Thoracic aorta (tissue), 2 donors: ENCODE results near the gene PHB1. TPM values are rescaled to one million over a fixed set of nuclear protein-coding genes. Genes with fewer than 3 reads are reported as not detected.

Experiments
- ATAC-seq: fragments of 150-250 bp; one replicate; pipeline ENCODE4 v1.8.0; 2017; ENCODE audit warnings: low read depth; ENCODE audit not compliant: insufficient number of reproducible peaks, low FRiP score
- DNase-seq: peaks from one replicate; pipeline ENCODE4 v3.0.0-alpha.2; 2020; ENCODE audit warnings: low spot score
- H3K27ac ChIP-seq, 2 donors: fragments of 200-600 bp; sonication (generic); 1 replicate in 1 of 2; 2 replicates in 1 of 2; pipeline ENCODE4 v1.5.1; 2016; ENCODE audit warnings: mild to moderate bottlenecking in 2 of 2, moderate library complexity in 2 of 2
- H3K27me3 ChIP-seq: fragments of 200-600 bp; sonication (generic); replicated peaks from 2 replicates; pipeline ENCODE4 v1.6.0; 2016; ENCODE audit warnings: mild to moderate bottlenecking; ENCODE audit not compliant: insufficient read depth
- H3K36me3 ChIP-seq: fragments of 200-600 bp; sonication (generic); one replicate; pipeline ENCODE4 v1.5.1; 2016
- H3K4me1 ChIP-seq, 2 donors: fragments of 200-600 bp; sonication (generic); 1 replicate in 1 of 2; 2 replicates in 1 of 2; pipeline versions ENCODE4 v1.5.1 to v1.6.0; 2016; ENCODE audit warnings: low read depth in 2 of 2, mild to moderate bottlenecking in 1 of 2; ENCODE audit not compliant: control insufficient read depth in 1 of 2
- H3K4me3 ChIP-seq: fragments of 200-600 bp; sonication (generic); 2 replicates; pipeline ENCODE4 v1.5.1; 2016; ENCODE audit warnings: mild to moderate bottlenecking
- H3K9me3 ChIP-seq: fragments of 200-600 bp; sonication (generic); 2 replicates; pipeline ENCODE4 v1.5.1; 2016
- CTCF ChIP-seq: fragments of 200-600 bp; sonication (generic); IDR thresholded peaks from one replicate; pipeline ENCODE4 v1.5.1; 2019; ENCODE audit warnings: antibody characterized with exemption
- total RNA-seq, 2 donors: library from RNA; depleted of rRNA; stranded (reverse); fragments of >200 nt; gene quantifications; one replicate each; pipeline versions ENCODE4 v1.1.0 to v1.2.3, GENCODE V29; 2016

Gene PHB1
- total RNA-seq, 2 donors from 2014 or later = 34.4 to 55.6 TPM

GRCh38 chr17:49436174-49436573 lies 21.5 kb upstream of the PHB1 start:
- no peak overlapping the region for H3K4me3 ChIP-seq
- no peak overlapping the region for H3K27ac ChIP-seq
- TF ChIP-seq CTCF = no peak
- ATAC-seq = no peak
- no peak for DNase-seq
- H3K9me3 ChIP-seq = no peaks in the 10 kb centered on the region
- H3K27me3 ChIP-seq = peaks cover 6% of the 10 kb centered on the region
- no peaks in the 10 kb centered on the region for H3K36me3 ChIP-seq
- H3K4me1 ChIP-seq = no peaks in the 10 kb centered on the region

GRCh38 chr17:49435671-49436029 lies 21.0 kb upstream of the PHB1 start:
- DNase-seq = no peak
- no peak for ATAC-seq
- Histone ChIP-seq H3K4me3 (no peak overlapping the region), H3K27ac (no peak overlapping the region), H3K27me3 (peaks cover 6% of the 10 kb centered on the region), H3K36me3 (no peaks in the 10 kb centered on the region), H3K4me1 (no peaks in the 10 kb centered on the region), H3K9me3 (no peaks in the 10 kb centered on the region)
- no peak for TF ChIP-seq CTCF

GRCh38 chr17:49434821-49435670 lies 20.4 kb upstream of the PHB1 start:
- H3K27me3 ChIP-seq = peaks cover 5% of the 10 kb centered on the region
- H3K27ac ChIP-seq = no peak overlapping the region
- TF ChIP-seq CTCF = peak; percentile 82
- no peaks in the 10 kb centered on the region for H3K4me1 ChIP-seq
- H3K36me3 ChIP-seq = no peaks in the 10 kb centered on the region
- peak; percentile 49 for ATAC-seq
- no peaks in the 10 kb centered on the region for H3K9me3 ChIP-seq
- DNase-seq = no peak
- no peak overlapping the region for H3K4me3 ChIP-seq

GRCh38 chr17:49433000-49433694 lies 18.5 kb upstream of the PHB1 start:
- DNase-seq (no peak), ATAC-seq (no peak)
- H3K27me3 ChIP-seq = no peaks in the 10 kb centered on the region
- H3K9me3 ChIP-seq = no peaks in the 10 kb centered on the region
- no peak for TF ChIP-seq CTCF
- no peak overlapping the region for H3K4me3 ChIP-seq
- H3K4me1 ChIP-seq = no peaks in the 10 kb centered on the region
- H3K36me3 ChIP-seq = no peaks in the 10 kb centered on the region
- no peak overlapping the region for H3K27ac ChIP-seq

GRCh38 chr17:49431743-49432142 lies 17.1 kb upstream of the PHB1 start:
- H3K27me3 ChIP-seq = no peaks in the 10 kb centered on the region
- no peaks in the 10 kb centered on the region for H3K9me3 ChIP-seq
- no peaks in the 10 kb centered on the region for H3K4me1 ChIP-seq
- no peak overlapping the region for H3K4me3 ChIP-seq
- ATAC-seq (no peak), DNase-seq (no peak)
- H3K36me3 ChIP-seq = no peaks in the 10 kb centered on the region
- H3K27ac ChIP-seq = no peak overlapping the region
- no peak for TF ChIP-seq CTCF
